ENCODE measurements around the gene UGT1A5. TPM values are rescaled to one million over a fixed set of nuclear protein-coding genes. Genes with fewer than 3 reads are reported as not detected.

UGT1A5 gene
- total RNA-seq, 4 donors from 2014 or later: 7.2 to 24.2 (median 15.0) TPM; not detected in 1

- H3K4me1 ChIP-seq: peaks cover 0 to 32% (median 3%) of the 10 kb centered on the region in 4 donors
- peak overlapping the region in 3 of 4 donors; percentile 31 to 63 (median 32) for H3K27ac ChIP-seq
- no peaks in the 10 kb centered on the region for H3K9me3 ChIP-seq
- H3K36me3 ChIP-seq: no peaks in the 10 kb centered on the region
- H3K4me3 ChIP-seq: peak overlapping the region in 1 of 4 donors; percentile 23
- peak in 1 of 2 donors; percentile 44 for TF ChIP-seq POLR2A (IDR thresholded peaks at IDR 0.05)
- TF ChIP-seq CTCF (IDR thresholded peaks at IDR 0.05): no peak
- no peaks in the 10 kb centered on the region for H3K27me3 ChIP-seq
- DNase-seq: peak in 1 of 3 donors; percentile 61
These were observed 48.5 kb downstream of the UGT1A5 start for GRCh38 chr2:233761040-233761769.

GRCh38 chr2:233764264-233764663 lies 51.6 kb downstream of the UGT1A5 start:
- peaks cover 0 to 24% (median 2%) of the 10 kb centered on the region in 4 donors for H3K4me1 ChIP-seq
- TF ChIP-seq POLR2A (IDR thresholded peaks at IDR 0.05) (peak; percentile 20 to 48), CTCF (IDR thresholded peaks at IDR 0.05) (no peak)
- DNase-seq: peak in 2 of 3 donors; percentile 66 to 80
- peaks cover 0 to 5% (median 0%) of the 10 kb centered on the region in 3 donors for H3K36me3 ChIP-seq
- peak overlapping the region in 3 of 4 donors; percentile 52 to 87 (median 64) for H3K27ac ChIP-seq
- no peaks in the 10 kb centered on the region for H3K9me3 ChIP-seq
- H3K4me3 ChIP-seq: no peak overlapping the region
- no peaks in the 10 kb centered on the region for H3K27me3 ChIP-seq

- Histone ChIP-seq H3K27ac (peak overlapping the region in 3 of 4 donors; percentile 45 to 83 (median 64)), H3K4me3 (no peak overlapping the region), H3K4me1 (peaks cover 0 to 19% (median 0%) of the 10 kb centered on the region in 4 donors), H3K27me3 (no peaks in the 10 kb centered on the region), H3K9me3 (no peaks in the 10 kb centered on the region), H3K36me3 (peaks cover 0 to 5% (median 0%) of the 10 kb centered on the region in 3 donors)
- TF ChIP-seq POLR2A (IDR thresholded peaks at IDR 0.05) (no peak), CTCF (IDR thresholded peaks at IDR 0.05) (no peak)
- DNase-seq: no peak
These were observed 52.1 kb downstream of the UGT1A5 start for GRCh38 chr2:233764761-233765160.

GRCh38 chr2:233766416-233766815 lies 53.7 kb downstream of the UGT1A5 start:
- Histone ChIP-seq H3K36me3 (peaks cover 0 to 5% (median 0%) of the 10 kb centered on the region in 3 donors), H3K4me1 (peaks cover 0 to 6% (median 0%) of the 10 kb centered on the region in 4 donors), H3K9me3 (no peaks in the 10 kb centered on the region), H3K4me3 (no peak overlapping the region), H3K27me3 (no peaks in the 10 kb centered on the region), H3K27ac (no peak overlapping the region)
- DNase-seq: no peak
- TF ChIP-seq CTCF (IDR thresholded peaks at IDR 0.05): no peak
- TF ChIP-seq POLR2A (IDR thresholded peaks at IDR 0.05): no peak

GRCh38 chr2:233768076-233768475 lies 55.4 kb downstream of the UGT1A5 start:
- no peaks in the 10 kb centered on the region for H3K27me3 ChIP-seq
- no peaks in the 10 kb centered on the region for H3K9me3 ChIP-seq
- no peak for DNase-seq
- H3K36me3 ChIP-seq: peaks cover 0 to 5% (median 0%) of the 10 kb centered on the region in 3 donors
- TF ChIP-seq CTCF (IDR thresholded peaks at IDR 0.05): no peak
- no peak for TF ChIP-seq POLR2A (IDR thresholded peaks at IDR 0.05)
- no peak overlapping the region for H3K4me3 ChIP-seq
- H3K27ac ChIP-seq: no peak overlapping the region
- no peaks in the 10 kb centered on the region for H3K4me1 ChIP-seq
